DMS53 treated with DMSO at 0.1 percent for 48 hours (cell line): ENCODE measurements around the gene ROPN1B.

Experiments
- DNase-seq: peaks from one replicate; lab custom pipeline; 2025; ENCODE audit not compliant: unreplicated experiment; lab: John Stamatoyannopoulos, UW

The ROPN1B gene

GRCh38 chr3:126026277-126026751 is 57.3 kb downstream of the ROPN1B start:
- no peak for DNase-seq

- no peak for DNase-seq
Observed at GRCh38 chr3:126026761-126027160, 57.8 kb downstream of the ROPN1B start.

GRCh38 chr3:126028096-126028495 is 59.1 kb downstream of the ROPN1B start:
- DNase-seq: no peak

DNA sequence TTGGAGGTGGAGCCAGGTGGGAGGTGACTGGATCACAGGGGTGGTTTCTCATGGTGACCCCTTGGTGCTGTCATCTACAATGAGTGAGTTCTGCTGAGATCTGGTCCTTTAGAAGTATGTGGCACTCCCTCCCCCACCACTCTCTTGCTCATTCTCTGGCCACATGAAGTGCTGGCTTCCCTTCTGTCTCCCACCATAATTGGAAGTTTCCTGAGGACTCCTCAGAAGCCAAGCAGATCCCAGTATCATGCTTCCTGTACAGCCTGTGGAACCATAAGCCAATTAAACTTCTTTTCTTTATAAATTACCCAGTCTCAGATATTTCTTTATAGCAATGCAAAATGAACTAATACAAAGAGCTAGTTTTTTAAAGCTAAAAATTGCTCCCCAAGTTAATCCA is 60.3 kb downstream of the ROPN1B start:
- no peak for DNase-seq

DNA sequence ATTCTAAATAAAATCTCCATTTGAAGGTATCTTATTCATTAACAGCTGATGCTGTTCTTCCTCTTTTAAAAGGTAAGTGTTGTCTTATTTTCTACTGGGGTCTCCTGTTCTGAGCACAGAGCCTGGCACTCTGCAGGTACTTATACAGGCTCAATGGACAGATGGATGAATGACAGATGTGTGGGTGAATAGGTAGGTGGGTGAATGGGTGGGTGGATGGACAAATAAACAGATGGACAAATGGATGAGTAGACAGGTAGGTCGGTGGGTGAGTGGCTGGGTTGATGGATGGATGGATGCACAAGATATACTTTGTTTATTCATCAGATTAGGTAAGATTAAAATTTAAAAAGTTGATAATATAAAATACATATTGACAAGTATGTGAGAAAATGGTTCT is 61.5 kb downstream of the ROPN1B start:
- no peak for DNase-seq

- DNase-seq: no peak
Observed at GRCh38 chr3:126031981-126032471, 63.0 kb downstream of the ROPN1B start.
